ENCODE data around the gene STXBP5.

DNA sequence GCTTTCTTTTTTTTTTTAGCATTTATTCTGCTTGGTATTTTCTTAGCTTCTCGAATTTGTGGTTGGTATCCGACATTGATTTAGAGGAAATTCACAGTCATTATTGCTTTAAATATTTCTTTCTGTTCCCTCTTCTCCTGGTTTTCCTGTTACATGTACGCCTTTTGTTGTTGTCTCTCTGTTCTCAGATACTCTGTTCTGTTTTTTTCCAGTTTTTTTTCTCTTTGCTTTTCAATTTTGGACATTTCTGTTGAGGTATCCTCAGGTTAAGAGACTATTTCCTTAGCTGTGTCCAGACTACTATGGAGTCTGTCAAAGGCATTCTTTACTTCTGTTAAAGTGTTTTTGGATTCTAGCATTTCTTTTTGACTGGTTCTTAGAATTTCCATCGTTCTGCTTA, 17.5 kb downstream of the STXBP5 start:
- TF ChIP-seq, protein P1, sequence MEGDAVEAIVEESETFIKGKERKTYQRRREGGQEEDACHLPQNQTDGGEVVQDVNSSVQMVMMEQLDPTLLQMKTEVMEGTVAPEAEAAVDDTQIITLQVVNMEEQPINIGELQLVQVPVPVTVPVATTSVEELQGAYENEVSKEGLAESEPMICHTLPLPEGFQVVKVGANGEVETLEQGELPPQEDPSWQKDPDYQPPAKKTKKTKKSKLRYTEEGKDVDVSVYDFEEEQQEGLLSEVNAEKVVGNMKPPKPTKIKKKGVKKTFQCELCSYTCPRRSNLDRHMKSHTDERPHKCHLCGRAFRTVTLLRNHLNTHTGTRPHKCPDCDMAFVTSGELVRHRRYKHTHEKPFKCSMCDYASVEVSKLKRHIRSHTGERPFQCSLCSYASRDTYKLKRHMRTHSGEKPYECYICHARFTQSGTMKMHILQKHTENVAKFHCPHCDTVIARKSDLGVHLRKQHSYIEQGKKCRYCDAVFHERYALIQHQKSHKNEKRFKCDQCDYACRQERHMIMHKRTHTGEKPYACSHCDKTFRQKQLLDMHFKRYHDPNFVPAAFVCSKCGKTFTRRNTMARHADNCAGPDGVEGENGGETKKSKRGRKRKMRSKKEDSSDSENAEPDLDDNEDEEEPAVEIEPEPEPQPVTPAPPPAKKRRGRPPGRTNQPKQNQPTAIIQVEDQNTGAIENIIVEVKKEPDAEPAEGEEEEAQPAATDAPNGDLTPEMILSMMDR (optimal IDR thresholded peaks at IDR 0.05 in 1 of 3, IDR thresholded peaks at IDR 0.05 in 1 of 3, conservative IDR thresholded peaks at IDR 0.05 in 1 of 3; ENCODE audit: extremely low read depth in 1 of 3, insufficient read depth in 2 of 3, low read length in 3 of 3): no peak
- TF ChIP-seq EZH2 (IDR thresholded peaks at IDR 0.05; ENCODE audit: low read length): no peak
